Endothelial cell of umbilical vein (primary cell): ENCODE data around the gene MYPN. TPM values are rescaled to one million over a fixed set of nuclear protein-coding genes. Genes with fewer than 3 reads are reported as not detected.

Experiments used
- BruUV-seq: library from RNA; stranded (reverse); fragments of 400-500 nt; replicated peaks from 2 replicates; lab custom pipeline; 2021; lab: Mats Ljungman, UMichigan
- CTCF ChIA-PET: fragments of 300-600, 350-600 bp; sonication (Branson Sonifier 250); formaldehyde crosslinking; loops from one replicate; lab custom pipeline; 2021; ENCODE audit warnings: antibody characterized with exemption, inconsistent platforms; lab: Charles Lee
- POLR2A ChIA-PET: fragments of 300-600, 350-600 bp; sonication (Branson Sonifier 250); formaldehyde crosslinking; loops from one replicate; lab custom pipeline; 2021; ENCODE audit warnings: antibody characterized with exemption, inconsistent platforms; lab: Charles Lee
- DNase-seq: peaks from one replicate; pipeline ENCODE4 v3.0.0-alpha.2; 2011; ENCODE audit warnings: low read depth, low spot score
- FAIRE-seq: peaks from 2 replicates; lab custom pipeline; 2011; peaks lifted over from hg19 to GRCh38; lab: Jason Lieb, UNC
- H2AFZ ChIP-seq: 2 replicates; pipeline ENCODE4 v1.6.0; 2012; ENCODE audit warnings: low read depth, low read length, control low read depth, inconsistent platforms
- H3K27ac ChIP-seq: 2 replicates; pipeline ENCODE4 v1.5.1; 2011; ENCODE audit warnings: low read depth, mild to moderate bottlenecking, control low read depth, low read length, moderate library complexity; ENCODE audit not compliant: insufficient read depth
- H3K27me3 ChIP-seq, 2 experiments: 2 replicates each; pipeline versions ENCODE4 v1.6.0 to v1.6.1; 2011; ENCODE audit warnings: low read length in 2 of 2, mixed read lengths in 1 of 2; ENCODE audit not compliant: control insufficient read depth in 2 of 2, insufficient read depth in 2 of 2
- H3K36me3 ChIP-seq, 2 experiments: 2 replicates in 1 of 2; 3 replicates in 1 of 2; pipeline ENCODE4 v1.5.1; 2011; ENCODE audit warnings: low read length in 2 of 2, mild to moderate bottlenecking in 1 of 2, moderate library complexity in 1 of 2; ENCODE audit not compliant: control insufficient read depth in 2 of 2, insufficient read depth in 2 of 2; ENCODE audit errors: extremely low read depth in 1 of 2
- H3K4me1 ChIP-seq: 3 replicates; pipeline ENCODE4 v1.5.1; 2011; ENCODE audit warnings: mild to moderate bottlenecking, low read length; ENCODE audit not compliant: control insufficient read depth, insufficient read depth; ENCODE audit errors: extremely low read depth
- H3K4me2 ChIP-seq: 2 replicates; pipeline ENCODE4 v1.6.1; 2011; ENCODE audit warnings: low read length, control low read depth, mixed read lengths; ENCODE audit not compliant: insufficient read depth
- H3K4me3 ChIP-seq, 3 experiments: fragments of 200-600 bp in 1 of 3; sonication (generic), shearing (Covaris generic) in 1 of 3; replicated peaks in 1 of 3; 2 replicates each; pipeline ENCODE4 v1.5.1; 2011 to 2016; ENCODE audit warnings: control low read depth in 3 of 3, low read length in 3 of 3, mild to moderate bottlenecking in 2 of 3, inconsistent platforms in 1 of 3, low read depth in 1 of 3, moderate library complexity in 1 of 3; ENCODE audit not compliant: insufficient read depth in 1 of 3
- H3K79me2 ChIP-seq: 2 replicates; pipeline ENCODE4 v1.6.0; 2012; ENCODE audit warnings: low read length, inconsistent platforms; ENCODE audit not compliant: control insufficient read depth, insufficient read depth
- H3K9ac ChIP-seq: replicated peaks from 2 replicates; pipeline ENCODE3; 2011; ENCODE audit warnings: low read length, control low read depth; ENCODE audit not compliant: insufficient read depth; ENCODE audit errors: extremely low read depth
- H3K9me1 ChIP-seq: replicated peaks from 3 replicates; pipeline ENCODE4 v1.6.0; 2011; ENCODE audit warnings: mild to moderate bottlenecking, low read length; ENCODE audit not compliant: control insufficient read depth, insufficient read depth; ENCODE audit errors: extremely low read depth
- H3K9me3 ChIP-seq: replicated peaks from 2 replicates; pipeline ENCODE4 v1.5.1; 2012; ENCODE audit warnings: low read length, inconsistent platforms; ENCODE audit not compliant: control insufficient read depth, insufficient read depth
- H4K20me1 ChIP-seq: replicated peaks from 2 replicates; pipeline ENCODE3; 2011; ENCODE audit warnings: mild to moderate bottlenecking, low read length; ENCODE audit not compliant: control insufficient read depth, insufficient read depth; ENCODE audit errors: extremely low read depth
- CTCF ChIP-seq, 2 donors: IDR thresholded peaks; 1 replicate in 1 of 2; 2 replicates in 1 of 2; pipeline ENCODE4 v1.5.1; 2011; ENCODE audit warnings: low read length in 2 of 2, mild to moderate bottlenecking in 2 of 2, moderate library complexity in 2 of 2, control low read depth in 1 of 2, inconsistent platforms in 1 of 2, low read depth in 1 of 2; ENCODE audit not compliant: insufficient read depth in 1 of 2; ENCODE audit errors: extremely low read depth in 1 of 2
- EZH2 ChIP-seq: IDR thresholded peaks from 2 replicates; pipeline ENCODE4 v1.6.1; 2012; ENCODE audit warnings: borderline replicate concordance, low read depth, mild to moderate bottlenecking, moderate library complexity, low read length, inconsistent platforms; ENCODE audit not compliant: severe bottlenecking
- FOS ChIP-seq: IDR thresholded peaks from 2 replicates; pipeline ENCODE4 v1.6.1; 2011; ENCODE audit warnings: mild to moderate bottlenecking, low read length, moderate library complexity, borderline replicate concordance; ENCODE audit not compliant: insufficient read depth
- GATA2 ChIP-seq: IDR thresholded peaks from 2 replicates; pipeline ENCODE4 v1.7.0; 2011; ENCODE audit warnings: low read depth, mild to moderate bottlenecking, moderate library complexity, mixed read lengths, low read length; ENCODE audit not compliant: insufficient read length, insufficient read depth
- JUN ChIP-seq: IDR thresholded peaks from 2 replicates; pipeline ENCODE4 v1.6.1; 2011; ENCODE audit warnings: borderline replicate concordance, low read depth; ENCODE audit not compliant: insufficient read length, insufficient read depth
- MYC ChIP-seq: IDR thresholded peaks from one replicate; pipeline ENCODE4 v1.6.1; 2011; ENCODE audit warnings: mild to moderate bottlenecking, low read depth, low read length
- POLR2A ChIP-seq: IDR thresholded peaks from 2 replicates; pipeline ENCODE4 v1.6.1; 2012; ENCODE audit warnings: low read depth, mild to moderate bottlenecking, control low read depth, low read length
- POLR2AphosphoS5 ChIP-seq: IDR thresholded peaks from 2 replicates; pipeline ENCODE4 v1.6.1; 2012; ENCODE audit warnings: low read depth, mild to moderate bottlenecking, control low read depth, low read length, moderate library complexity; ENCODE audit not compliant: insufficient read depth
- dilution Hi-C: fragments of 300-500 bp; cut with MboI; formaldehyde crosslinking; loops from one replicate; pipeline ENCODE4 v1.15.0; 2019; ENCODE audit warnings: low sequenced_read_pairs; ENCODE audit not compliant: extremely low pct_ligation_motif_present
- intact Hi-C: fragments of 100-400 bp; cut with micrococcal nuclease; formaldehyde crosslinking; loops from one replicate; pipeline ENCODE4 v1.10.0; 2022
- polyA plus RNA-seq, 4 experiments: library from polyadenylated mRNA; depleted of rRNA in 3 of 4; stranded (reverse) in 3 of 4; unstranded in 1 of 4; fragments of >200 nt; gene quantifications; 2 replicates each; pipeline versions ENCODE4 v1.2.1 to v1.2.3, GENCODE V29; 2011 to 2012; ENCODE audit warnings: missing spikeins in 1 of 4
- total RNA-seq: library from RNA; stranded (reverse); gene quantifications from 2 replicates; pipeline ENCODE4 v1.2.3, GENCODE V29; 2021
- TF ChIP-seq, protein P1 (sequence below): IDR thresholded peaks from 2 replicates; pipeline ENCODE4 v1.6.1; 2011; ENCODE audit not compliant: insufficient read depth, insufficient read length

MYPN gene
- total and polyA plus RNA-seq, 2 donors (not counting 3 experiments of a cell fraction or from before 2014, with no cell fraction given), result 0.01 TPM; not detected in 1

DNA sequence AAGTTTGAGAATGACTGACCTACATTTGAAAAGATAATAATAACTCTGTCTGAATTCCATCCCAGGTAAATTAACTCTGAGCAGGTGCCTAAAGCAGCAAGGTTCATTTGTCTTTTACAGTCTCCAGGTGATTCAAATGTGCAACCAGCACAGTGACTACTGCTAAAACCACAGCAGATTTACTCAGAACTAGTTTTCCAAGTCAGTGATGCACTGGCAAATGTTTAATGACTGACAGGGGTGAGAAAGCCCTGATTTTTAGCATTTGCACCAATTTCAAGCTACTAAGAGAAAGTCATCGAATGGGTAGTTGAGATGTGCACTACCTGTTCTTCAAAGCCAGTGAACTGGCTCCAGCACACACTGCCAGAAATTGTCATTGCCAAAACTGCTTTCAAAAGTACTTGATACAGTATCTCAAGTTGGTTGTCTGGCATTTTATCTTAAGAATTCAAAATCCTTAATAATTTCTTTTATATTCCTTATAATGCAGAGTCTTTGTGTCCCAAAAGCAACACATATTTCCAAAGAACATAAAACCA, 62.3 kb downstream of the MYPN start:
- Histone ChIP-seq H3K9me3 (no peaks in the 10 kb centered on the region), H2AFZ (no peak overlapping the region), H4K20me1 (no peaks in the 10 kb centered on the region), H3K27ac (no peak overlapping the region), H3K79me2 (no peaks in the 10 kb centered on the region), H3K4me3 (no peak overlapping the region), H3K9ac (no peak overlapping the region), H3K36me3 (no peaks in the 10 kb centered on the region), H3K27me3 (no peaks in the 10 kb centered on the region), H3K9me1 (no peaks in the 10 kb centered on the region), H3K4me1 (no peaks in the 10 kb centered on the region), H3K4me2 (no peak overlapping the region)
- no peak for DNase-seq
- ChIA-PET CTCF (interaction anchor here (1.0 kb wide), 1 partner anchor 16 kb away, joined by 3 read pairs; no protein-coding TSS in a partner anchor), POLR2A (no interaction called here)
- intact Hi-C loops, result no loop called here
- FAIRE-seq, result no peak
- BruUV-seq, result no TSS peak
- dilution Hi-C loops, result no loop called here
- TF ChIP-seq CTCF (IDR thresholded peaks at IDR 0.05; ENCODE audit: extremely low read depth in 1 of 2, insufficient read depth in 1 of 2, low read depth in 1 of 2, low read length in 2 of 2) (no peak), POLR2AphosphoS5 (no peak), GATA2 (no peak), JUN (no peak), MYC (no peak), POLR2A (no peak), FOS (no peak), EZH2 (no peak)
- TF ChIP-seq, protein P1, sequence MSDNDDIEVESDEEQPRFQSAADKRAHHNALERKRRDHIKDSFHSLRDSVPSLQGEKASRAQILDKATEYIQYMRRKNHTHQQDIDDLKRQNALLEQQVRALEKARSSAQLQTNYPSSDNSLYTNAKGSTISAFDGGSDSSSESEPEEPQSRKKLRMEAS, result no peak
